ENCODE results near the gene GRAMD2B. TPM values are rescaled to one million over a fixed set of nuclear protein-coding genes. Genes with fewer than 3 reads are reported as not detected.

The GRAMD2B gene
- polyA plus RNA-seq, 1 experiment, result 11.9 TPM

- no peak overlapping the region for H3K27ac ChIP-seq (ENCODE audit: low read depth, low read length)
- no peaks in the 10 kb centered on the region for H3K27me3 ChIP-seq (ENCODE audit: control insufficient read depth, insufficient read depth, low read length)
- ChIA-PET POLR2A (no interaction called here), CTCF (no interaction called here)
- no peaks in the 10 kb centered on the region for H3K9me3 ChIP-seq (ENCODE audit: control insufficient read depth, insufficient read depth, low read length)
- TF ChIP-seq, protein P1, sequence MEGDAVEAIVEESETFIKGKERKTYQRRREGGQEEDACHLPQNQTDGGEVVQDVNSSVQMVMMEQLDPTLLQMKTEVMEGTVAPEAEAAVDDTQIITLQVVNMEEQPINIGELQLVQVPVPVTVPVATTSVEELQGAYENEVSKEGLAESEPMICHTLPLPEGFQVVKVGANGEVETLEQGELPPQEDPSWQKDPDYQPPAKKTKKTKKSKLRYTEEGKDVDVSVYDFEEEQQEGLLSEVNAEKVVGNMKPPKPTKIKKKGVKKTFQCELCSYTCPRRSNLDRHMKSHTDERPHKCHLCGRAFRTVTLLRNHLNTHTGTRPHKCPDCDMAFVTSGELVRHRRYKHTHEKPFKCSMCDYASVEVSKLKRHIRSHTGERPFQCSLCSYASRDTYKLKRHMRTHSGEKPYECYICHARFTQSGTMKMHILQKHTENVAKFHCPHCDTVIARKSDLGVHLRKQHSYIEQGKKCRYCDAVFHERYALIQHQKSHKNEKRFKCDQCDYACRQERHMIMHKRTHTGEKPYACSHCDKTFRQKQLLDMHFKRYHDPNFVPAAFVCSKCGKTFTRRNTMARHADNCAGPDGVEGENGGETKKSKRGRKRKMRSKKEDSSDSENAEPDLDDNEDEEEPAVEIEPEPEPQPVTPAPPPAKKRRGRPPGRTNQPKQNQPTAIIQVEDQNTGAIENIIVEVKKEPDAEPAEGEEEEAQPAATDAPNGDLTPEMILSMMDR (IDR thresholded peaks at IDR 0.05; ENCODE audit: low read depth, low read length), result no peak
- H3K4me3 ChIP-seq (ENCODE audit: low read depth, low read length), result no peak overlapping the region
- DNase-seq (ENCODE audit: low read depth, low spot score), result no peak
Observed at GRCh38 chr5:126443374-126443851, 20.2 kb downstream of the GRAMD2B start.

GRCh38 chr5:126444137-126444536 lies 20.9 kb downstream of the GRAMD2B start:
- TF ChIP-seq, protein P1 (IDR thresholded peaks at IDR 0.05; ENCODE audit: low read depth, low read length), result no peak
- Histone ChIP-seq H3K27me3 (ENCODE audit: control insufficient read depth, insufficient read depth, low read length) (no peaks in the 10 kb centered on the region), H3K27ac (ENCODE audit: low read depth, low read length) (no peak overlapping the region), H3K4me3 (ENCODE audit: low read depth, low read length) (no peak overlapping the region), H3K9me3 (ENCODE audit: control insufficient read depth, insufficient read depth, low read length) (no peaks in the 10 kb centered on the region)
- ChIA-PET CTCF (no interaction called here), POLR2A (no interaction called here)
- DNase-seq (ENCODE audit: low read depth, low spot score), result no peak

DNA sequence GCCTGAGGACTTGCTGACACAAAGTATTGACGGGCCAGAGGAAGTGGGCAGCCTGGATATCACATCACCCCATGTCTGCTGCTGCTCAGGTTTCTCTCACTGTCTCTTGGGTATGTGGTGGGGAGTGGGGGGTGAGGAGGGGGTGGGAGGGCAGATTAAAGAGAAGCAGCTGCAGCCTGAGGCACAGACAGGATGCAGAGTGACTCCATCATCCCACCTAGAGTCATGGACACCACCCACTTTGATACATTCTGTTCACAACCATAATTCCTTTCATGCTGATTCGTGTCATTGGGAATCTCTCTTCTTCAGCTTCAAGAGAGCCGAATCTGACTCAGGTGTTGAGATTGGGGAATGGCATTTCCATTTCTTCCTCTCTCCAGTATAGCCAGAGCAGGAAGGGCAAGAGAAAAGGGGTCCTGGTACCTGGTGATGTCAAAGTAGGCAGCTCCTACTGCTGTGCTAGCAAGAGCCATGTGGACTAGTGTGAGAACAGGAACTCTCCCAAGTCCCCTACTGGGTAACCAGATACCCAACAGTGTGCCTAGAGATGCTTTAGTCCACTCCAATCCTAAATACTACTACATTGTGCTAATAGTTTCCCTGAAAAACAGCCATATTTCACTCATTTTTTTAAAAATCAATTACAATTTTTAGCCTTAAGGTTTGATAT lies 22.4 kb downstream of the GRAMD2B start:
- no peaks in the 10 kb centered on the region for H3K27me3 ChIP-seq (ENCODE audit: control insufficient read depth, insufficient read depth, low read length)
- ChIA-PET CTCF (interaction anchor here (0.5 to 0.7 kb wide), 2 partner anchors 93 to 98 kb away, joined by 5 to 7 read pairs; no protein-coding TSS in a partner anchor), POLR2A (interaction anchor here (0.6 kb wide), 2 partner anchors 26 to 346 kb away, joined by 3 read pairs; no protein-coding TSS in a partner anchor)
- H3K9me3 ChIP-seq (ENCODE audit: control insufficient read depth, insufficient read depth, low read length), result no peaks in the 10 kb centered on the region
- TF ChIP-seq, protein P1 (IDR thresholded peaks at IDR 0.05; ENCODE audit: low read depth, low read length), result no peak
- H3K4me3 ChIP-seq (ENCODE audit: low read depth, low read length), result no peak overlapping the region
- no peak overlapping the region for H3K27ac ChIP-seq (ENCODE audit: low read depth, low read length)
- DNase-seq (ENCODE audit: low read depth, low spot score), result no peak

DNA sequence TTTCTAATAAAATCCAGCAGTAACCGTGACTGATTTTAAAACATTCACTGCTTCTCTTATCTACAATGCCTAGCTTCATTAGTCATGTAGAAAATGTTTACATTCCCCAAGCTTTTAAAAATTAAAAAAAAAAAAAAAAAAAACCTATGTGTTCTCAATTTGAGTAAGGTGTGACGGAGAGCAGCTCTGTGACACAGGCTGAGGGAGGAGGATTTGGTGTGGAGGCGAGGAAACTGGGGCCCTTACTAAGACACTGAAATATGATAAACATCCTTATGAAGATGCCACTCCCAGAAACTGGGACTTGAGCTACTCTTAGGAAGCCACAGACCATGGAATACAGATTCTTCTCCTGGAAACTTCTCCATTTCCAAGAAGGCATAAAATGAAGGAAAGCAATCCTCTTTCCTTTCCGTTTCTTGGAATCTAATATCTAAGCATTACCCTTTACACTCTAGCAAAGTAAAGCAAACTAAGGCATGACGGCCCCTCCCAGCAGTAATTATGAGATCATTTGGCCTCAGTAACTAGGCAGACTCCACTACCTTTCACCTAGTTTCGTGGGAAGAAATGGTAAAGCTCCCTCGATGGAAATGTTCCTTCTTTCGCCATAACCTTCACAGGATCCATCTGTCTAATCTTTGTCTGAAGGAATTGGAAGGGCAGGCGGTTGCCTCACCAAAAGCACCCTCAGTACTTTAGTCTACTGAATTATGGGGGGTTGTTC lies 23.5 kb downstream of the GRAMD2B start:
- ChIA-PET POLR2A (interaction anchor here (0.6 kb wide), 5 partner anchors 22 to 347 kb away, joined by 3 to 4 read pairs (median 3); no protein-coding TSS in a partner anchor), CTCF (interaction anchor here (0.5 to 0.8 kb wide), 3 partner anchors 92 to 97 kb away, joined by 4 to 7 read pairs (median 5); no protein-coding TSS in a partner anchor)
- Histone ChIP-seq H3K9me3 (ENCODE audit: control insufficient read depth, insufficient read depth, low read length) (no peaks in the 10 kb centered on the region), H3K27ac (ENCODE audit: low read depth, low read length) (peak overlapping the region; percentile 65), H3K4me3 (ENCODE audit: low read depth, low read length) (no peak overlapping the region), H3K27me3 (ENCODE audit: control insufficient read depth, insufficient read depth, low read length) (no peaks in the 10 kb centered on the region)
- TF ChIP-seq, protein P1 (IDR thresholded peaks at IDR 0.05; ENCODE audit: low read depth, low read length), result no peak
- DNase-seq (ENCODE audit: low read depth, low spot score), result no peak

GRCh38 chr5:126448720-126449119 lies 25.5 kb downstream of the GRAMD2B start:
- TF ChIP-seq, protein P1 (IDR thresholded peaks at IDR 0.05; ENCODE audit: low read depth, low read length), result no peak
- DNase-seq (ENCODE audit: low read depth, low spot score), result no peak
- ChIA-PET POLR2A (no interaction called here), CTCF (no interaction called here)
- Histone ChIP-seq H3K4me3 (ENCODE audit: low read depth, low read length) (no peak overlapping the region), H3K27me3 (ENCODE audit: control insufficient read depth, insufficient read depth, low read length) (no peaks in the 10 kb centered on the region), H3K27ac (ENCODE audit: low read depth, low read length) (no peak overlapping the region), H3K9me3 (ENCODE audit: control insufficient read depth, insufficient read depth, low read length) (no peaks in the 10 kb centered on the region)
